Muscle of back (tissue), 11 donors: Measurements from ENCODE around the gene SLC25A30. TPM values are rescaled to one million over a fixed set of nuclear protein-coding genes. Genes with fewer than 3 reads are reported as not detected.
"Not testable (repeated sequence)": the region's sequence is repeated elsewhere in the genome, so short reads cannot be mapped to it uniquely, and the experiment has no call there.

Source experiments
- DNase-seq, 3 donors: peaks; one replicate each; pipeline versions ENCODE4 v3.0.0 to v3.0.0-alpha.2; 2013
- polyA plus RNA-seq, 10 donors: library from polyadenylated mRNA; unstranded; fragments of 120-200 nt; gene quantifications; one replicate each; pipeline ENCODE4 v1.2.1, GENCODE V29; 2013; ENCODE audit not compliant: insufficient read length in 10 of 10

Gene SLC25A30
- polyA plus RNA-seq, 10 donors, result 12.3 to 26.2 (median 15.3) TPM

GRCh38 chr13:45369116-45369515, 49.1 kb downstream of the SLC25A30 start:
- no peak for DNase-seq

GRCh38 chr13:45368571-45368970, 49.6 kb downstream of the SLC25A30 start:
- no peak for DNase-seq

- DNase-seq, result no peak
These were observed 50.2 kb downstream of the SLC25A30 start for GRCh38 chr13:45368005-45368404.

DNA sequence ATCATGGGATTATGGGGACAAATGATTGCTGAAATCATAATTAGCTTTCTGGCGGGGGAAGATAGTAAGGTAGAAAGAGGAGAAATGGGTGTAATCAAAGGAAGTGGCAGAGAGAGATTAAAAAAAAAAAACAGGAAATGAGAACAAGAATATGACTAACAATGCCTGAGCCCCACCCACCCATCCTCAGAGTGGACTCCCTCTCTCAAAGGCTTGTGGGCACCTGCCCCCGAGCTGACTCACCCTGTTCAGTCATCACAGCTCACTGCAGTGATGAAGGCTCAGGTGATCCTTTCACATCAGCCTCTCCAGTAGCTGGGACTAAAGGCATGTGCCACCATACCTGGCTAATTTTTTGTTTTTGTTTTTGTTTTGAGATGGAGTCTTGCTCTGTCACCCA, 50.8 kb downstream of the SLC25A30 start:
- DNase-seq, result peak in 1 of 3 donors; percentile 60

GRCh38 chr13:45365558-45365885, 52.7 kb downstream of the SLC25A30 start:
- no peak for DNase-seq

- no peak for DNase-seq
These were observed 53.2 kb downstream of the SLC25A30 start for GRCh38 chr13:45364876-45365557.

DNA sequence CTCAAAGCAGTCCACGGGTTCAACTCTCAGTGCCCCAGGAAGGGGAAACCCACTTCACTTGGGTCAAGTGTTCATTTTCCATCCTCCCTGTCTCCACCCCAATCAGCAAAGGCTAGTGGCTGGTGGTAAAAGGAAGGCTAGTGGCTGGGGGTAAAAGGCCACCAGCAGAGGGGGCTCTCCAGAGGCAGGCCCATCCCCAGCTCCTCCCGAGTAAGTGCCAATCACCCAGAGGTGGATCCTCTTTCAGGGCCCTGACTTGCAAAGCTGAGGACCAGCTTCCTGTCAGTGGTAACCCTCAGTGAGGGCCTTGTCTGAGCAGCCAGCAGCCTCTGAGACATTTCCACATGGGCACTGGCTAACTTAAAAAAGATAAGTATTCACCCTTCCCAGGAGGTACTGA, 55.2 kb downstream of the SLC25A30 start:
- no peak for DNase-seq

DNA sequence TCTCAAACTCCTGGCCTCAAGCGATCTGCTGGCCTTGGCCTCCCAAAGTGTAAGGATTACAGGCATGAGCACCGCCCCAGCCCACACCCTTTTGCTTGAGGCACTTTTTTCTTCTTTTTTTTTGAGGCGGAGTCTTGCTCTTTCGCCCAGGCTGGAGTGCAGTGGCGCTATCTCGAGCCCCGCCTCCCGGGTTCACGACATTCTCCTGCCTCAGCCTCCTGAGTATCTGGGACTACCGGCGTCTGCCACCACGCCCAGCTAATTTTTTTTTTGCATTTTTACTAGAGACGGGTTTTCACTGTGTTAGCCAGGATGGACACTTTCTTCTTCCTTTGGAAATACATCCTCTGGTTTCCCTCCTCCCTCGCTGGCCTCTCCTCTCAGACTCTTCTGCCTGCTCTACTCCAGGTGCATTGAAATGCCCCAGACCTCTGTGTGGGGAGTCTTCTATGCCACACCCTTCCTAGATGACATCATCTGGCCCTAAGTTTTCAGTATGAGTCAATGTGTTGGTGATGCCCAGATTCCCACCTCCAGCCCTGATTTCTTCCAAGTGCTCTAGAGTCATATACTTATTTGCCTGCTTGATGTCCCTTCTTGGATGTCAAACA, 56.5 kb downstream of the SLC25A30 start:
- DNase-seq, result no peak

GRCh38 chr13:45356966-45357672, 61.1 kb downstream of the SLC25A30 start:
- no peak for DNase-seq

DNA sequence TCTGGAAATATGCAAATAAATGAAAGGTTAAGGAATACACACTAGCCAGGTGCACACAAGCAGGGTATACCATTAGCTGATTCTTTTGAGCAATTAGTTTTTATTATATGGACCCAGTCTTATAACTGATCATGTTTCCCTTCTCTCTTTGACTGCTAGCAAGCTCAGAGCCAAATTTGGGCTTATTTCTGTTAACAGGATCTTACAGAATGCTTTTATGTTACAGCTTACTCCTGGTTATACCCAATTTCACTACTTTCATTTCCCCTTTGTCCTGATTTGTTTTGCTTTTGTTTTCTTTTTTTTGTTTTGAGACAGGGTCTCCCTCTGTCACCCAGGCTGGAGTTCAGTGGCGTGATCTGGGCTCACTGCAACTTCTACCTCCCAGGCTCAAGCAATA, 64.3 kb downstream of the SLC25A30 start:
- DNase-seq, result no peak

GRCh38 chr13:45352031-45352430, 66.1 kb downstream of the SLC25A30 start:
- DNase-seq, result no peak

- DNase-seq, result no peak
These were observed 68.0 kb downstream of the SLC25A30 start for GRCh38 chr13:45350152-45350551.

DNA sequence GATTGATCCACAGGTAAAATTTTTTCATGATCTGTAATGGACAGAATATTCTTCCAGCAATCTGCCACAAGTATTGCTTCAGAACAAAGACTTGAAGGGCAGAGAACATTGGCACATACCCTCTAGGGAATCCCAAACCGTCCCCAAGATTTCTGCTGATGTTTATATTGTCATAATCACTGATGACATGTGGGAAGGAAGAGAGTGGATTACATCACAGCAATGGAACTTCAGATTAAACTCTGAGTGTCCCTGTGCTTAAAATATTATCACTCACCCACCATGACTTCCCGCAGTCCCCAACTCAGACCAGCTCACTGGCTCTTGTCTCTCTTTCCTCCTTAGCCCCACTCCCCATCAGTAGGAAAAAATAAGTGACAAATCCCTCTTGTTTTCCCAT, 68.7 kb downstream of the SLC25A30 start:
- no peak for DNase-seq

DNA sequence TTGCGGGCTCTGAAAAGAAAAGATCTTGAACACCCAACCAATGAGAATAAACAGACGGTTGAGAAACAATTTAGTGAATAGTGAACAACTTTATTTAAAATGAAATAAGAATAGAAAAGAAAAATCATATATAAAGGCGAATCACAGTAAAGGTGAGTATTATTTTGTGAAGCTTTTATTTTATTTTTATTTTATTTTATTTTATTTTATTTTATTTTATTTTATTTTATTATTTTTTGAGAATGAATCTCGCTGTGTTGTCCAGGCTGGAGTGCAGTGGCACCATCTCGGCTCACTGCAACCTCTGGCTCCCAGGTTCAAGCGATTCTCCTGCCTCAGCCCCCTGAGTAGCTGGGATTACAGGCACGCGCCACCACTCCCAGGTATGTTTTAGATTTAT, 74.1 kb downstream of the SLC25A30 start:
- not testable (repeated sequence) for DNase-seq

Other genes with a start within 250 kb of the SLC25A30 start
- under 1 TPM in 5 of 10 donors, not detected in 5; 0.07 to 0.22 (median 0.19) TPM for gene KCTD4, start 217.3 kb downstream of the SLC25A30 start, polyA plus RNA-seq
- 1,000 to 10,000 TPM; 8,104 to 9,462 (median 8,579) TPM for gene TPT1, start 77.2 kb downstream of the SLC25A30 start, polyA plus RNA-seq
- gene COG3, start 46.6 kb upstream of the SLC25A30 start, polyA plus RNA-seq, result 10 to 100 TPM; 16.5 to 25.6 (median 20.5) TPM
- 1 to 10 TPM in 5 of 10 donors, under 1 TPM in 5; 0.32 to 2.7 (median 1.1) TPM for gene ERICH6B, start 197.4 kb upstream of the SLC25A30 start, polyA plus RNA-seq